Loucy (cell line): Measurements from ENCODE around the gene TXNIP.

Experiments used
- H2AFZ ChIP-seq: fragments of 200-600 bp; sonication (generic); 2 replicates; pipeline ENCODE4 v1.6.0; 2016; ENCODE audit warnings: antibody characterized with exemption, mild to moderate bottlenecking, low read length, moderate library complexity
- H3F3A ChIP-seq: fragments of 200-600 bp; 2 replicates; pipeline ENCODE4 v1.6.0; 2016; ENCODE audit warnings: antibody characterized with exemption, low read depth, mild to moderate bottlenecking
- H3K27me3 ChIP-seq: fragments of 200-600 bp; sonication (generic); 2 replicates; pipeline ENCODE4 v1.6.1; 2014; ENCODE audit warnings: low read length, mild to moderate bottlenecking; ENCODE audit not compliant: insufficient read depth, poor library complexity, severe bottlenecking
- H3K36me3 ChIP-seq: fragments of 200-600 bp; sonication (generic); 2 replicates; pipeline ENCODE4 v1.6.1; 2016; ENCODE audit warnings: low read length; ENCODE audit not compliant: insufficient read depth
- H3K4me1 ChIP-seq: fragments of 200-600 bp; sonication (generic); 2 replicates; pipeline ENCODE4 v1.5.1; 2014; ENCODE audit warnings: low read length, mild to moderate bottlenecking; ENCODE audit not compliant: insufficient read depth, poor library complexity, severe bottlenecking
- H3K4me2 ChIP-seq: fragments of 200-600 bp; sonication (generic); 2 replicates; pipeline ENCODE4 v1.6.0; 2014; ENCODE audit warnings: antibody characterized with exemption, low read length, low read depth, mild to moderate bottlenecking; ENCODE audit not compliant: poor library complexity, severe bottlenecking
- H3K4me3 ChIP-seq: fragments of 200-600 bp; sonication (generic); 2 replicates; pipeline ENCODE4 v1.5.1; 2014; ENCODE audit warnings: low read length, mild to moderate bottlenecking, mixed read lengths; ENCODE audit not compliant: poor library complexity, severe bottlenecking
- H3K79me2 ChIP-seq: fragments of 200-600 bp; sonication (generic); 2 replicates; pipeline ENCODE4 v1.6.1; 2014; ENCODE audit warnings: low read length; ENCODE audit not compliant: insufficient read depth
- H3K9ac ChIP-seq: fragments of 200-600 bp; sonication (generic); 2 replicates; pipeline ENCODE4 v1.6.0; 2014; ENCODE audit warnings: mild to moderate bottlenecking, low read depth, low read length, moderate library complexity; ENCODE audit not compliant: poor library complexity, severe bottlenecking
- H3K9me2 ChIP-seq: fragments of 200-600 bp; sonication (generic); replicated peaks from 2 replicates; pipeline ENCODE4 v1.6.1; 2016; ENCODE audit warnings: low read depth, low read length, mixed read lengths
- H3K9me3 ChIP-seq: fragments of 200-600 bp; sonication (generic); 2 replicates; pipeline ENCODE4 v1.6.1; 2014; ENCODE audit warnings: mild to moderate bottlenecking, antibody characterized with exemption, low read length, low read depth; ENCODE audit not compliant: insufficient read depth
- H4K20me1 ChIP-seq: fragments of 200-600 bp; sonication (generic); 2 replicates; pipeline ENCODE4 v1.6.0; 2014; ENCODE audit warnings: antibody characterized with exemption, low read length, mild to moderate bottlenecking; ENCODE audit not compliant: insufficient read depth, poor library complexity, severe bottlenecking
- EZH2phosphoT487 ChIP-seq: fragments of 200-600 bp; IDR thresholded peaks from 2 replicates; pipeline ENCODE4 v1.6.1; 2018; ENCODE audit warnings: antibody characterized with exemption, mild to moderate bottlenecking, moderate library complexity, borderline replicate concordance
- TF ChIP-seq, protein P1 (sequence below): fragments of 200-600 bp; sonication (generic); conservative IDR thresholded peaks from 2 replicates; pipeline ENCODE4 v1.5.1; 2014; ENCODE audit warnings: mild to moderate bottlenecking, antibody characterized with exemption, low read length

Gene TXNIP

DNA sequence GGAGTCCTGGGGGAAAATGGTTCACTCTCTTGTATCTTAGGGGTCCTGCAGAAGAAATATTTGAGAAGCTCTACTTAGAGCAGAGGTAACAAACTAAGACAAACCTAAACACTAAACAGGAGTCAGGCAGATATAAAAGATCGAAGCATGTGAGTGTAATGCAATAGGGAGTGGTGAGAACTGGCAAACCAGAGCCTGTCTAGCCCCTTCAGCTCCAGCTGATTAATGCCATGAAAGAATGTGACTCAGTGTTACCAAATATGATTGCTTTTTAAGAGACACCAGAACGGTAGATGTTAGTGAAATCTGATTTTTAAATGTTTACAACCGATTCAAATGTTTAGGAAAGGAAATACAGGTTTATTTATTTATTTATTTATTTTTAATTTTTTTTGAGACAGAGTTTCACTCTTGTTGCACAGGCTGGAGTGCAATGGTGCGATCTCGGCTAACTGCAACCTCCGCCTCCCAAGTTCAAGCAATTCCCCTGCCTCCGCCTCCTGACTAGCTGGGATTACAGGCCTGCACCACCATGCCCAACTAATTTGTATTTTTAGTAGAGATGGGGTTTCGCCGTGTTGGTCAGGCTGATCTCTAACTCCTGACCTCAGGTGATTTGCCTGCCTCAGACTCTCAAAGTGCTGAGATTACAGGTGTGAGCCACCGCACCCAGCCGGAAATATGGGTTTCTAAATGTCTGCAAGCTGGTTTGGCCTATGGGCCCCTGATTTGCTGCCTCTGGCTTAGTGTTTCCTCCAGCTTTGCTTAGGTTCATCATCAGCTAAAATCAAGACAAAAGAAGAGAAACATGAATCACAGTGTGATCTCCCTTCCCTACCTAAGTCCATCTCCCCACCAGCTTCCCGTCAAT is 12.2 kb downstream of the TXNIP start:
- no peak overlapping the region for H3K4me2 ChIP-seq
- H3K9ac ChIP-seq: no peak overlapping the region
- no peaks in the 10 kb centered on the region for H3K36me3 ChIP-seq
- H3K4me3 ChIP-seq: no peak overlapping the region
- no peaks in the 10 kb centered on the region for H3K9me2 ChIP-seq
- peaks cover 52% of the 10 kb centered on the region for H3K4me1 ChIP-seq
- H3K27me3 ChIP-seq: no peaks in the 10 kb centered on the region
- no peaks in the 10 kb centered on the region for H3K79me2 ChIP-seq
- no peak overlapping the region for H2AFZ ChIP-seq
- H4K20me1 ChIP-seq: no peaks in the 10 kb centered on the region
- peaks cover 6% of the 10 kb centered on the region; the same call in 1 of the 2 replicates for H3F3A ChIP-seq
- TF ChIP-seq, protein P1, sequence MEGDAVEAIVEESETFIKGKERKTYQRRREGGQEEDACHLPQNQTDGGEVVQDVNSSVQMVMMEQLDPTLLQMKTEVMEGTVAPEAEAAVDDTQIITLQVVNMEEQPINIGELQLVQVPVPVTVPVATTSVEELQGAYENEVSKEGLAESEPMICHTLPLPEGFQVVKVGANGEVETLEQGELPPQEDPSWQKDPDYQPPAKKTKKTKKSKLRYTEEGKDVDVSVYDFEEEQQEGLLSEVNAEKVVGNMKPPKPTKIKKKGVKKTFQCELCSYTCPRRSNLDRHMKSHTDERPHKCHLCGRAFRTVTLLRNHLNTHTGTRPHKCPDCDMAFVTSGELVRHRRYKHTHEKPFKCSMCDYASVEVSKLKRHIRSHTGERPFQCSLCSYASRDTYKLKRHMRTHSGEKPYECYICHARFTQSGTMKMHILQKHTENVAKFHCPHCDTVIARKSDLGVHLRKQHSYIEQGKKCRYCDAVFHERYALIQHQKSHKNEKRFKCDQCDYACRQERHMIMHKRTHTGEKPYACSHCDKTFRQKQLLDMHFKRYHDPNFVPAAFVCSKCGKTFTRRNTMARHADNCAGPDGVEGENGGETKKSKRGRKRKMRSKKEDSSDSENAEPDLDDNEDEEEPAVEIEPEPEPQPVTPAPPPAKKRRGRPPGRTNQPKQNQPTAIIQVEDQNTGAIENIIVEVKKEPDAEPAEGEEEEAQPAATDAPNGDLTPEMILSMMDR: no peak
- no peak for TF ChIP-seq EZH2phosphoT487
- no peaks in the 10 kb centered on the region for H3K9me3 ChIP-seq

DNA sequence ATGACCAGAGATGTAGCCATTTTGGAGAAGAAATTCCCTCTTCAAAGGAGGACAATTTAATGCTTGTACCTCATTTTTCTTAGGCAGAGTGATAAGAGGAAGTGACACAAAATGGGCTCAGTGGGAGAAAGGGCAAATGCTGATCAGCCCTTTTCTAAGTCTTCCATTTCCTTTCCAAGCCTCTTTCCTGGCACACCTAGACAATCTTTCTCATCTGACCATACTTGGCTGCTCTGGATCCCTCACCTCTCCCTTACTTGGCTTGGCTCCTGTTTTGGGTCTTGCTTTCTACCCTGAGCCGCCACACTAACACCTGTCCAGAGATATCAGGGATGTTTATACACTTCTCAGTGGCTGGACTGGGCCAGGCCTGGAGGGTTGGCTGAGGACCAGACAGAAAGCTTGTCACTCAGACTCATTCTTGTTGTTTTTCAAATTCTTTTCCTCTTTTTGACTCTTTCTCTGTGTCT is 13.1 kb downstream of the TXNIP start:
- TF ChIP-seq, protein P1: no peak
- no peak for TF ChIP-seq EZH2phosphoT487
- no peaks in the 10 kb centered on the region for H3K9me3 ChIP-seq
- peak overlapping the region; percentile 31; the same call in 1 of the 2 replicates for H2AFZ ChIP-seq
- H3K4me3 ChIP-seq: no peak overlapping the region
- H3K9me2 ChIP-seq: no peaks in the 10 kb centered on the region
- no peak overlapping the region for H3K9ac ChIP-seq
- no peak overlapping the region for H3K4me2 ChIP-seq
- no peaks in the 10 kb centered on the region for H3K27me3 ChIP-seq
- H3K79me2 ChIP-seq: no peaks in the 10 kb centered on the region
- H3F3A ChIP-seq: peaks cover 9% of the 10 kb centered on the region; the same call in 1 of the 2 replicates
- H3K36me3 ChIP-seq: no peaks in the 10 kb centered on the region
- no peaks in the 10 kb centered on the region for H4K20me1 ChIP-seq
- peaks cover 61% of the 10 kb centered on the region for H3K4me1 ChIP-seq

DNA sequence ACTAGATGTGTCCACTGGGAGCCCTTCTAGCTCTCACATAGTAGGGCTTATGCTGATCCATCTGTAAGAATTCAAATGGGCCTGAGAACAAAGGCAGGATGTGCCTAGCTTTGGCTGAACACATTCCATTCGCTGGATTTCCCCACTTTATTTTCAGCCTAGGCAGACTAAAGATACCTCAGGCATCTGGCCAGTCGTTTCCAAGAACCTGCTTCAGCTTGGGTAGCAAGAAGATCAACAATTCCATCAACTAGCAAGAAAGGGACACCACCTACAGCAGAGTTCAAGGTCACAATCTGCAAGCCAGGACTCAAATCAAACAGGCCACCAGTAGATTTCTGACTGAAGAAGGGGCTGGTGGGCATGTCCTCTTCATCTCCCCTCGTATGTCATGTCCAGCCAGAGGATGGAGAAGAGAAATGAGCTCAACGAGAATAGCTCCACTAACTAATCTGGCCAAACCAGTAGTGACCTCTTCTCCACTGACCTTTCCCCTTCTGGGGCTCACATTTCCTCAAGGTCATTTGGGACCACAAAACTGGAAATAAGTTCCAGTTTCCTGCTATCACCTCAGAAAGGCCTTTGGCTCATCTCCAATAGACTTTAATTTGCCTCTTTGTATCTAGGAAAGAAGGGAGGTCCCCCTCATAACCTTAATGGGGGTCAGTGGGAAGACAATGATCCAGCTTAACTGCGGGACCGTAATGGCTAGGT is 14.2 kb downstream of the TXNIP start:
- Histone ChIP-seq H4K20me1 (no peaks in the 10 kb centered on the region), H3K9me2 (no peaks in the 10 kb centered on the region), H3K4me3 (no peak overlapping the region), H3K79me2 (no peaks in the 10 kb centered on the region), H3K27me3 (no peaks in the 10 kb centered on the region), H3F3A (peaks cover 9% of the 10 kb centered on the region; the same call in 1 of the 2 replicates), H3K36me3 (no peaks in the 10 kb centered on the region), H3K9ac (no peak overlapping the region), H2AFZ (no peak overlapping the region), H3K9me3 (no peaks in the 10 kb centered on the region), H3K4me2 (no peak overlapping the region), H3K4me1 (peaks cover 71% of the 10 kb centered on the region)
- TF ChIP-seq EZH2phosphoT487: no peak
- TF ChIP-seq, protein P1: no peak
